Ovary (tissue), 9 donors: ENCODE measurements around the gene THAP12. TPM values are rescaled to one million over a fixed set of nuclear protein-coding genes. Genes with fewer than 3 reads are reported as not detected.

ENCODE experiments used
- DNase-seq, 5 donors: peaks; one replicate each; pipeline ENCODE4 v3.0.0-alpha.2; 2019 to 2020
- H3K27ac ChIP-seq, 2 donors: fragments of 200-600 bp; one replicate each; pipeline versions ENCODE4 v1.5.1 to v1.8.0; 2019 to 2022
- H3K27me3 ChIP-seq: fragments of 200-600 bp; one replicate; pipeline ENCODE4 v1.8.0; 2022
- H3K36me3 ChIP-seq: fragments of 200-600 bp; sonication (generic); one replicate; pipeline ENCODE4 v1.5.1; 2019
- H3K4me1 ChIP-seq: one replicate; pipeline ENCODE4 v1.8.1; 2013; ENCODE audit warnings: mild to moderate bottlenecking, moderate library complexity; ENCODE audit not compliant: insufficient read depth
- H3K4me3 ChIP-seq: fragments of 200-600 bp; sonication (generic); one replicate; pipeline ENCODE4 v1.5.1; 2017
- H3K9me3 ChIP-seq, 2 donors: fragments of 200-600 bp in 1 of 2; sonication (generic) in 1 of 2; one replicate each; pipeline versions ENCODE4 v1.5.1 to v1.8.1; 2013 to 2019; ENCODE audit warnings: mild to moderate bottlenecking in 1 of 2, moderate library complexity in 1 of 2
- EP300 ChIP-seq: sonication (generic); formaldehyde crosslinking; IDR thresholded peaks from one replicate; pipeline ENCODE4 v1.6.1; 2017; ENCODE audit warnings: antibody characterized with exemption
- POLR2A ChIP-seq: fragments of 450-650 bp; IDR thresholded peaks from one replicate; pipeline ENCODE4 v1.6.1; 2017; ENCODE audit warnings: antibody characterized with exemption, mild to moderate bottlenecking, moderate library complexity
- WGBS, 3 donors: extraction: QIAGEN DNeasy Blood & Tissue Kit in 1 of 3; methylation state at CpG; one replicate each; pipeline versions ENCODE4 v1.1.5 to v1.1.7; 2013 to 2017; 5-methylcytosine and 5-hydroxymethylcytosine counted together
- intact Hi-C, 4 donors: fragments of 100-400 bp; cut with DNase I; formaldehyde crosslinking; loops; one replicate each; pipeline versions ENCODE4 v1.11.0 to v1.15.1; 2022 to 2023
- polyA plus RNA-seq, 2 donors: library from polyadenylated mRNA; stranded (reverse); fragments of 200-250 nt in 1 of 2; fragments of 350-450 nt in 1 of 2; fragmentation: Illumina TruSeq in 1 of 2; extraction: RNeasy Lipid Tissue Mini Kit (QIAGEN cat#74804) in 1 of 2; gene quantifications; one replicate each; pipeline ENCODE4 v1.2.3, GENCODE V29; 2013 to 2014
- small RNA-seq: library from RNA; depleted of rRNA; stranded (forward); fragments of <200 nt; gene quantifications from one replicate; pipeline ENCODE3, GENCODE V24; 2016
- total RNA-seq, 7 donors: library from RNA; depleted of rRNA in 2 of 7; stranded (reverse); fragments of >200 nt in 2 of 7; fragmentation: NEBNext Ultra II Directional in 3 of 7; extraction: Animal tissue kit (Norgen Biotek cat#: 25700) in 3 of 7; gene quantifications; one replicate each; pipeline versions ENCODE4 v1.1.0 to v1.2.4, GENCODE V29; 2016 to 2023
- TF ChIP-seq, protein P1 (sequence below), 3 donors: fragments of 450-650 bp in 2 of 3; fragments of 200-600 bp in 1 of 3; IDR thresholded peaks; one replicate each; pipeline versions ENCODE4 v1.5.1 to v1.8.0; 2016 to 2022; ENCODE audit warnings: antibody characterized with exemption in 3 of 3, mild to moderate bottlenecking in 1 of 3
- donor health status: DM: no; HTN: no; CAD: no; lungs with moderate emphysema.
- donor health status: DM: no; HTN: no; CAD: no.
- donor health status: Bipolar disorder and iron deficiency.
- donor health status: DM: yes; HTN: yes; CAD: no.
- donor health status: DM: no; HTN: no; CAD: no.
- donor health status: DM: yes; HTN: yes; CAD: no.

Gene THAP12
- total and polyA plus RNA-seq, 9 donors = 23.8 to 55.6 (median 41.6) TPM

DNA sequence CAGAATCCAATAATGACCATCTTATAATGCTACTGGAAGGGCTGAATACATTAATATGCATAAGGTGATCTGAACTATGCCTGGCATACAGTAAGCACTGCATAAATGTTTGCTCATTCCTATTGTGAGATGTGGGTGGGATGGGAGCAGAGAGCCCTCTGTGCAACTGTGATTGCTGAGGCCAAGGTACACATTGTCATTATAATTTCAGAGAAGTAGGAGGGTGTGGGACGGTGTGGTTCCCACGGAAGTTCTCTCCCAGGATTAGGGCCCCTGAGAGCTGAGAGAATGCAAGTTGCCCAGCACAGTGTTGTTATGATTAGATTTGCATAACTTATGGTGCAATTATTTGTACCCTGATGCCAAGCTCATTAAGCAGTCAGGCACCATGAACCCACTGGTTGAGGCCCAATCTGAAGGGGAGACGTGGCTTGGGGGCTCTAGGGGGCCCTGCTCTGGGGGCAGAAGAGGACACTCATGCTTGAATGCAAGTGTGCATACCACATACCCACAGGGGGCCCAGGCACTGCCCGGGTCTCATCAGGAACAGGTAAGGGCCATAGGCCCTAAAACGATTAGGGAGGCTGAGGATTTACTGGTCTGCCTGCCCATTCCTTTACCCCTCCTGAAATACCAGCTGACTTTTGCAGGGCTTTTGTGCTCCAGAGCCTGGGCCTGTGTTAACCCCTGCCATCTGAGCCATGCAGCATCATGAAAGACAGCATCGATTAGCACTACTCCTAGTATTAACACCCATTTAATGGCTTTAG is 72.8 kb downstream of the THAP12 start:
- H3K27me3 ChIP-seq = no peaks in the 10 kb centered on the region
- DNase-seq = no peak
- H3K9me3 ChIP-seq = no peaks in the 10 kb centered on the region
- intact Hi-C loops = no loop called here
- no peak overlapping the region for H3K27ac ChIP-seq
- TF ChIP-seq, protein P1, sequence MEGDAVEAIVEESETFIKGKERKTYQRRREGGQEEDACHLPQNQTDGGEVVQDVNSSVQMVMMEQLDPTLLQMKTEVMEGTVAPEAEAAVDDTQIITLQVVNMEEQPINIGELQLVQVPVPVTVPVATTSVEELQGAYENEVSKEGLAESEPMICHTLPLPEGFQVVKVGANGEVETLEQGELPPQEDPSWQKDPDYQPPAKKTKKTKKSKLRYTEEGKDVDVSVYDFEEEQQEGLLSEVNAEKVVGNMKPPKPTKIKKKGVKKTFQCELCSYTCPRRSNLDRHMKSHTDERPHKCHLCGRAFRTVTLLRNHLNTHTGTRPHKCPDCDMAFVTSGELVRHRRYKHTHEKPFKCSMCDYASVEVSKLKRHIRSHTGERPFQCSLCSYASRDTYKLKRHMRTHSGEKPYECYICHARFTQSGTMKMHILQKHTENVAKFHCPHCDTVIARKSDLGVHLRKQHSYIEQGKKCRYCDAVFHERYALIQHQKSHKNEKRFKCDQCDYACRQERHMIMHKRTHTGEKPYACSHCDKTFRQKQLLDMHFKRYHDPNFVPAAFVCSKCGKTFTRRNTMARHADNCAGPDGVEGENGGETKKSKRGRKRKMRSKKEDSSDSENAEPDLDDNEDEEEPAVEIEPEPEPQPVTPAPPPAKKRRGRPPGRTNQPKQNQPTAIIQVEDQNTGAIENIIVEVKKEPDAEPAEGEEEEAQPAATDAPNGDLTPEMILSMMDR (IDR thresholded peaks at IDR 0.05) = no peak
- TF ChIP-seq POLR2A (no peak), EP300 (no peak)
- no peaks in the 10 kb centered on the region for H3K36me3 ChIP-seq
- no peaks in the 10 kb centered on the region for H3K4me1 ChIP-seq
- H3K4me3 ChIP-seq = no peak overlapping the region
- WGBS, 3 donors = 81 to 90% (median 82%) methylated on average over 6 of the region's 6 CpGs

- DNase-seq = no peak
- Histone ChIP-seq H3K4me1 (no peaks in the 10 kb centered on the region), H3K4me3 (no peak overlapping the region), H3K27ac (no peak overlapping the region), H3K36me3 (no peaks in the 10 kb centered on the region), H3K9me3 (no peaks in the 10 kb centered on the region), H3K27me3 (no peaks in the 10 kb centered on the region)
- WGBS, 3 donors = 68 to 83% (median 79%) methylated on average over 9 of the region's 9 CpGs
- intact Hi-C loops = no loop called here
- TF ChIP-seq, protein P1 (IDR thresholded peaks at IDR 0.05) = no peak
- TF ChIP-seq POLR2A (no peak), EP300 (no peak)
Observed at GRCh38 chr11:76307396-76307795, 73.5 kb downstream of the THAP12 start.

GRCh38 chr11:76303399-76303798 is 77.5 kb downstream of the THAP12 start:
- no peaks in the 10 kb centered on the region for H3K36me3 ChIP-seq
- intact Hi-C loops = no loop called here
- no peak for DNase-seq
- no peaks in the 10 kb centered on the region for H3K4me1 ChIP-seq
- no peak overlapping the region for H3K4me3 ChIP-seq
- no peaks in the 10 kb centered on the region for H3K27me3 ChIP-seq
- no peak overlapping the region for H3K27ac ChIP-seq
- 13 to 36% (median 18%) methylated on average over 3 of the region's 3 CpGs for WGBS, 3 donors
- no peaks in the 10 kb centered on the region for H3K9me3 ChIP-seq
- TF ChIP-seq EP300 = no peak
- TF ChIP-seq, protein P1 (IDR thresholded peaks at IDR 0.05) = no peak
- TF ChIP-seq POLR2A = no peak

DNA sequence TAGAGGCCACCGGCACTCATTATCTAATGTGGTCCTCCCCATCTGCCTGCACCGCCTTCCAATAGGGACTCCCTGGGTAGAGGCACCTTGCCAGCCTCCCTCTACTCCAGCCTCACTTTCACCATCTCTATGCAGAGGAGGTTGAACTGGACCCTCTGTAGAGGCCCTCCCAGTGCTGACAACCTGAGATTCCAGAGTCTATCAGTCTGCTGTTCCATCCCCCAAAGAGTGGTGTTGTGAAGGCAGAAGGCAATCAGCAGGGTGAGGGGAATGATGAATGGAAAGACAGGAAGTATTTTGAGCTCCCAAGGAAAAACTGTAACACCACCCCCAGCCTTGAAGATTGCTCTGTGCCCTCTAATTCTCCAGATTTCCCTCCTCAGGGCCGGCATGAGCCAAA is 77.9 kb downstream of the THAP12 start:
- no peak for DNase-seq
- H3K36me3 ChIP-seq = no peaks in the 10 kb centered on the region
- TF ChIP-seq, protein P1 (IDR thresholded peaks at IDR 0.05) = no peak
- no peak for TF ChIP-seq EP300
- TF ChIP-seq POLR2A = no peak
- WGBS, 3 donors = 66 to 81% (median 74%) methylated on average over 3 of the region's 3 CpGs
- no peaks in the 10 kb centered on the region for H3K27me3 ChIP-seq
- H3K4me3 ChIP-seq = no peak overlapping the region
- no peaks in the 10 kb centered on the region for H3K4me1 ChIP-seq
- no peak overlapping the region for H3K27ac ChIP-seq
- H3K9me3 ChIP-seq = no peaks in the 10 kb centered on the region
- intact Hi-C loops = no loop called here

Small RNAs within 50 kb of the gene (small RNA-seq; reads per million reads assigned to genes)
- gene RF00019 = not detected

Other genes with a start within 250 kb of the THAP12 start
- gene WNT11, start 174.6 kb downstream of the THAP12 start, total RNA-seq = 10 to 100 TPM in 1 of 7 donors, 1 to 10 TPM in 6; 2.2 to 16.4 (median 5.0) TPM
- 1 to 10 TPM; 1.1 to 1.9 TPM for gene WNT11, start 174.6 kb downstream of the THAP12 start, polyA plus RNA-seq
- 1 to 10 TPM; 2.5 to 4.7 (median 3.4) TPM for gene GVQW3, start 191 bp upstream of the THAP12 start, total RNA-seq
- gene GVQW3, start 191 bp upstream of the THAP12 start, polyA plus RNA-seq = 1 to 10 TPM; 2.1 to 6.0 TPM
- gene EMSY, start 63.9 kb upstream of the THAP12 start, total RNA-seq = 10 to 100 TPM; 24.2 to 56.0 (median 30.0) TPM
- gene EMSY, start 63.9 kb upstream of the THAP12 start, polyA plus RNA-seq = 10 to 100 TPM in 1 of 2 donors, 1 to 10 TPM in 1; 8.8 to 21.5 TPM